Sciatic nerve (tissue), 2 donors: ENCODE results near the gene TMED7. TPM values are rescaled to one million over a fixed set of nuclear protein-coding genes. Genes with fewer than 3 reads are reported as not detected.

ENCODE experiments used
- ATAC-seq: fragments of 200-7000 bp; cut with Tn5 transposase; one replicate; pipeline ENCODE4 v1.9.1; 2020; ENCODE audit warnings: mild to moderate bottlenecking, moderate library complexity
- DNase-seq: peaks from one replicate; pipeline ENCODE4 v3.0.0-alpha.2; 2020; ENCODE audit warnings: low spot score
- intact Hi-C: fragments of 100-400 bp; cut with DNase I; formaldehyde crosslinking; loops from one replicate; pipeline ENCODE4 v1.14.2; 2022
- total RNA-seq: library from RNA; stranded (reverse); fragmentation: NEBNext Ultra II Directional; extraction: Animal tissue kit (Norgen Biotek cat#: 25700); gene quantifications from one replicate; pipeline ENCODE4 v1.2.1, GENCODE V29; 2021
- donor health status: DM: no; HTN: no; CAD: no.
- donor health status: DM: no; HTN: no; CAD: no.

The TMED7 gene
- total RNA-seq, 1 donor from 2014 or later = 72.5 TPM

GRCh38 chr5:115634343-115635132, 8.7 kb upstream of the TMED7 start:
- peak; percentile 98 for ATAC-seq
- intact Hi-C loops = loop anchor here (5.0 kb wide), 1 partner anchor 203 kb away; no protein-coding TSS in a partner anchor
- peak; percentile 97 for DNase-seq

GRCh38 chr5:115629903-115630302, 4.1 kb upstream of the TMED7 start:
- DNase-seq = no peak
- intact Hi-C loops = loop anchor here (5.0 kb wide), 1 partner anchor 207 kb away; no protein-coding TSS in a partner anchor
- ATAC-seq = no peak

DNA sequence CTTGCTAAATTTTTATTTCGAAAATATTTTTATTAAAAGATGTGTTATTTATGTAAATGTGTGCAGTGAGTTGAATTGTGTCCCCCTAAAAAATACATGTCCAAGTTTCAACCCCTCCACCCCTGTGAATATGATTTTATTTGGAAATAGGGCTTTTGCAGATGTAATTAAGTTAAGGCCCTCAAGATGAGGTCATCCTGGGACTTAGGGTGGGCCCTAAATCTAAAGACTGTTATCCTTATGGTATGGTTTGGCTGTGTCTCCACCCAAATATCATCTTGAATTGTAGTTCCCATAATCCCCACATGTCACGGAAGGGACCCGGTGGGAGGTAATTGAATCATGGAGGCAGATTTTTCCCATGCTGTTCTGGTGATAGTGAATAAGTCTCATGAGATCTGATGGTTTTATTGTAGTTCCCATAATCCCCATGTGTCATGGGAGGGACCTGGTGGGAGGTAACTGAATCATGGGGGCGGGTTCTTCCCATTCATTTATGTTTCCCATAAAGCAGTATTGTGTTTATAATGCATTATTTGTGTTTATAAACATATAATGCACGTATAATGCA, 1.5 kb upstream of the TMED7 start:
- DNase-seq (no peak), ATAC-seq (no peak)
- intact Hi-C loops = no loop called here

DNA sequence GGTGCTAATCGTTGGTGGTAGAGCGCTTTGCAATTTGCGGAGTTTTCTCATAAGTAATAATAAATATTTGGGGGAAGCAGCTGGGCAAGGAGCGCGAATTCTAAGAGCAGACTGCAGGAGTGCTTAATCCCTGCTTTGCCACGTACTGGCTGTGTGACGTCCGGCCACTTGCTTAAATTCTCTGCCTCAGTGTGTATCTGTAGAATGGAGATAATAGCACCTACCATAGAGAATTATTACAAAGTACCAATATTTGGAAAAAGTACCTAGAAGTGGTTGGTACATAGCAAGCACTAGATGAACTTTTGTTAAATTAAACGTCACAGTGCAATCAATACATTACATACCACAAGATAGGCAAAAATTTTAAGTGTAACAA, 598 bp upstream of the TMED7 start:
- ATAC-seq (peak; percentile 52), DNase-seq (no peak)
- intact Hi-C loops = no loop called here

GRCh38 chr5:115624994-115625393, 842 bp downstream of the TMED7 start:
- intact Hi-C loops = no loop called here
- no peak for ATAC-seq

DNA sequence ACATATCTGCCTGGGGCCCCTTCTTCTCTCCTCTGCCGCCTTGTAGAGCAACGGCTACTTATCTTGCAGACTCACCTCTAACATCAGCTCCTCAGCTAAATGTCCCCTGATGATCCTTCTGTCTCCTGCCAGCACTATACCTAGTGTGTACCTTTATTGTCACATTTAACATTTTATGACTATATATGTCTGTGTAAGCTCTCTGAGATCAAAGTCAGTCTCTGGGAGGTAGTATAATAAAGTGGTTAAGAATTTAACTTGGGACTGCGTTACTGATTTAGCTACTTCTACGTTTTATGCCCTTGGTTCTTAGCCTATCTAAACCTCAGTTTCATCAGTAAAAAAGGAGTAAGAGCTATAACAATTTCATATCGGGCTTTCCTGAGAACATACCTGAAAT, 2.2 kb downstream of the TMED7 start:
- intact Hi-C loops = no loop called here
- DNase-seq (no peak), ATAC-seq (no peak)

More at GRCh38 chr5:115624994-115625393, 842 bp downstream of the TMED7 start:
- DNase-seq = no peak

DNA sequence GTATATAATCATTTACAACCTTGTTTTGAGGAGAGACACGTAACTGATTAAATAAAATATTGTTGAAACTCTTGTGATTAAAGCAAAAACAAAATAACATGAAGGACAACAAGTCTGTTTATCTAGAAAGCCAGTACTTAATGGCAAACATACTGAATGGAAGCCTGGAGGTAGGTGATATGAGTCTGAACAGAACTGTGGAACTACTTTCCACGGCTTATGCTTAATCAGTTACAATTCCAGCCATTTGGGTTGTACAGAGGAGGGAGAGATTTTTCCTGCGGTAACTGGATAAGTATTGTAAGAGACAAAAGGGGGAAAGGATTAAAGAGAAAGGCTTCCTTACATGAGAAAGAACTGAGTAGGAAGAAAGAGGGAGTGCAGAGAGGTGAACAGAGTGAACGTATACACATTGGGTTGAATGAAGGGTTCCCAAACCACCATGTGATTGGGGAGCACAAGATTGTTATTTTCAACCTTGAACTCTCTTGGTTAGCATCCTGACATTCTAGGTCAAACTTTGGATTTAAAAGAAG, 4.4 kb downstream of the TMED7 start:
- intact Hi-C loops = no loop called here
- no peak for ATAC-seq
- DNase-seq = no peak

GRCh38 chr5:115616892-115617291, 8.9 kb downstream of the TMED7 start:
- ATAC-seq (no peak), DNase-seq (no peak)
- intact Hi-C loops = no loop called here

- no peak for DNase-seq
- ATAC-seq = no peak
- intact Hi-C loops = no loop called here
Measured at GRCh38 chr5:115616472-115616871, 9.4 kb downstream of the TMED7 start.

DNA sequence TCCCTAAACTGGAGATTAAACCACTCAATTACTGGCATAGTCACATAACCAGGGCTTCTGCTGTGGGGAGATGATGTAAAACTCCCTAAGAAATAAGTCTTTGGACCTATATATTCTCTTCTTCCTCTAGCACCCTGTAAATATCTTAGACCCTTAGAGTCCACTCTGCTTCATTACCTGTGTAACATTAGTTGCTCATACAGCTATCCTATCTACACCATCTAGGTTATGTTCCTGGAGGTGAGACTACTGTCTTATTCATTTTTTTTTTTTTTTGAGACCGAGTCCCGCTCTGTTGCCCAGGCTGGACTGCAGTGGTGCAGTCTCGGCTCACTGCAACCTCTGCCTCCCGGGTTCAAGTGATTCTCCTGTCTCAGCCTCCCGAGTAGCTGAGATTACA, 14.0 kb downstream of the TMED7 start:
- ATAC-seq = no peak
- intact Hi-C loops = no loop called here
- DNase-seq = no peak

GRCh38 chr5:115607935-115608334, 17.9 kb downstream of the TMED7 start:
- DNase-seq (no peak), ATAC-seq (no peak)
- intact Hi-C loops = no loop called here

DNA sequence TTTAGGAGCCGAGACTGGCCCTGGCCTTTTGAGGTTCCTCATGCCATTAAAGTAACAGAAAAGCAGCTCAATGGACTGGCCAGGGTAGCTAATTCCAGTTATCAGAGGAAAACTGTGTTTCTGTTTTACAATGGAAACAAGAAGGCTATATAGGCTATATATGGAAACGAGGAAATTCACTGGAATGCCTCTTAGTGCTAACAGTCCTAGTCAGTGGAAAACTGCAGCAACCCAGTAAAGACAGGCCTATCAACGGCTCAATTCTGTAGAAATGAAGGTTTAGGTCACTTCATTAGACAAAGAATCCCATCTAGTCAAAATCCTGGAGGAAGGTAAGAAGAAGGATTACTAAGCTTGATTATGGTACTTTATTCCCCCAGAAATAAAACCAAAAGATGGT, 20.4 kb downstream of the TMED7 start:
- DNase-seq (no peak), ATAC-seq (no peak)
- intact Hi-C loops = no loop called here

DNA sequence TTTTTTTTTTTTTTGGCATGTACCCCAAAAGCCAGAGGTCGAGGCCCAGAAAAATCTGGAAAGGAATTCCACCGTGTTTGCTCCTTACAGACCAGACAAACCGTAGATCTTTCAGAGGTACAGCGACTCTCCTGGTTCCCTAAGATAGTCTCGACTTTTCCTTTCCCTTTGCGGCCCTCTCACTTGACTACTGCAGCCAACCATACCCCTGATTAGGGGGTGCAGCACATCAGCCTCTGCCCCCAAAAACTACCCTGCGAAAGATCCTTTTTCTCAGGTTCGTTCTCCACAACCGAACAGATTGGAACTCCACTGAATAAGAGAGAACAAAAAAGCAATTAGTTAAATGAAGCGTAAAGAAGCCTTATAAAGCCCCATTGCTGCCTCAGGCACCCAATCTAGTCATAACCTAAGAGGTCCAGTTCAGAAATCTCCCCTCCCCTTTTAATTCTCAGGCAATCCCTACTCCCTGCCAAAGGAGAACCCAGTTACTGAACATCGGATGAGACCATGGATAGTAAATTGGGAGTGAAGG, 23.2 kb downstream of the TMED7 start:
- intact Hi-C loops = no loop called here
- peak; percentile 49 for ATAC-seq
- DNase-seq = no peak

DNA sequence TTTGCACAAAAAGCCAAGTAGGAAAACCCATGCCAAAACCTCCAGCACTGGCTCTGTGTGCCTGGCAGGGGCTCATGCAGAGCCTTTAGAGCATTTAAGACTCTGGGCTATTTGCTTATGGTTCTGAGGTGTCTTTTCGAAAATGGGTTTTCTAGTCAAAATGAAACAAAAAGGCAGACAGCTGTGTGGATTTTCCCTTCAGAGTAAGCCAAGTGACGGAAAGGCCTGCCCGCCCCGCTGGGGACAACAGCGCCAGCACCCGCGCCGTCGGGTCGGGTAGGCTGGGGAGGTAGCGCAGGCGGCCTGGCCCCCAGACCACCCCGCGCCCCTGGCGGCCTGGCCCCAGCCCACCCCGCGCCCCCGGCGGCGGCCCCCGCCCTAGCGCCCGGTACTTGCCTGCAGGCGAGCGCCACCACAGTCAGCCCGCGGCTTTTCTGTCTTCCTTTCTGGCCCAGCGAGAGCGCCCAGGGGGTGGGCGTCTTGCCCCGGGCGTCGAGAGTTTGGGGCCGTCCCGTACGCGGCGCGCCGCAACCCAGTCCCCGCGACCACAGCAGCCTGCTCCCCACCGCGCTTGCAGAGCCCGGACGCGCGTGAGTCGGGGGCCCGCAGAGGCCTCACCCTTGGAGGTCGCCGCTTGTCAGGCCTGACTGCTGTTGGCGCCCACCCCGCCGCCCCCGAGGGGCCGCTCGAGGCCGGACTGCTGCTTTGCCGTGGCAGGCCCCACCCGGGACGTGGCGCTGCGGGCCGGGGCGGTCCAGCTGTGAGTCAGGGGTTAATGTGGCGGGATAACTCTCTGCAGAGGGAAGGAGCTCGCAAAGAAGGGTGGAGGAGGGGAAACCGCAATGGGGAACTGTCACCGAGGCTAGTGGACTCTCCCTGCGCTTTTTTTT, 23.9 kb downstream of the TMED7 start, which contains the start of gene TICAM2:
Gene TICAM2, minus strand, starts transcription at position 779 of the 890 bp plus-strand sequence. CDS start 21,223 bp downstream, outside the sequence.
- intact Hi-C loops = no loop called here
- DNase-seq (peak; percentile 80), ATAC-seq (peak; percentile 89)

- DNase-seq (no peak), ATAC-seq (no peak)
- intact Hi-C loops = no loop called here
Measured at GRCh38 chr5:115600766-115601165, 25.1 kb downstream of the TMED7 start.

DNA sequence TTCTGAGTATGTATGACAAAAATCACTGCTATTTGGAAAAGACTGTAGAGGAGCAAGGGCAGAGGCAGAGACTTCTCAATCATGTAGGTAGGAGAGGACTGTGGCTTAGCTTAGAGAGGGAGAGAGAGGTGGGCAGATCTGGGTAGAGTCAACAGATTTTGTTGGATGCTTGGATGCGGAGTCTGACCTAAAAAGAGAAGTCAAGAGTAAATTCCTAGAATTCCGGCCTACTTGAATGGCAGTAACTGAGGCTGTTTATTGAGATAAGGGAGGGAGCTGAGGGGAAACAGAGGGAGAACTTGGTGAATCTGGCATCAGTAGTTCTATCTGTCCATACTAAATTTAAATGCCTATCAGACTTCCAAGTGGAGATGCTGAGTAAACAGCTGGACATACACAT, 25.9 kb downstream of the TMED7 start:
- DNase-seq = no peak
- ATAC-seq = no peak
- intact Hi-C loops = no loop called here

DNA sequence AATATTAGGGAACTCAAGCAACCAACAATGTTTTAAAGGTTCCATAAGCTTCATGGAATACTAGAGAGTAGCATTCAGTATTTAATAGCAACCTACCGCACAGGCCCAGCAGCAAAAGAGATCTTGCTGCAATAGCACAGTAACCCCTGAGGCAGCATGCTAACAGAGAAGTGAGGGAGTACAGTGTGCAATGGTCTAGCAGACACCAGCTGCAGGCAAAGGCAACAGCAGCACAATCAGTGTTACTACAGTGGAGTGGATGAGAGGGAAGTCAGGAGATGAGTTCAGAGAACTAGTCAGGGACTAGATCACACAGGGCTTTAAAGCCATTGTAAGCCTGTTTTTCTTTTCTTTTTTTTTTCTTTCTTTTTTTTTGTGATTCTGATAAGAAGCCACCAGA, 26.3 kb downstream of the TMED7 start:
- intact Hi-C loops = no loop called here
- DNase-seq = no peak
- ATAC-seq = peak; percentile 72

DNA sequence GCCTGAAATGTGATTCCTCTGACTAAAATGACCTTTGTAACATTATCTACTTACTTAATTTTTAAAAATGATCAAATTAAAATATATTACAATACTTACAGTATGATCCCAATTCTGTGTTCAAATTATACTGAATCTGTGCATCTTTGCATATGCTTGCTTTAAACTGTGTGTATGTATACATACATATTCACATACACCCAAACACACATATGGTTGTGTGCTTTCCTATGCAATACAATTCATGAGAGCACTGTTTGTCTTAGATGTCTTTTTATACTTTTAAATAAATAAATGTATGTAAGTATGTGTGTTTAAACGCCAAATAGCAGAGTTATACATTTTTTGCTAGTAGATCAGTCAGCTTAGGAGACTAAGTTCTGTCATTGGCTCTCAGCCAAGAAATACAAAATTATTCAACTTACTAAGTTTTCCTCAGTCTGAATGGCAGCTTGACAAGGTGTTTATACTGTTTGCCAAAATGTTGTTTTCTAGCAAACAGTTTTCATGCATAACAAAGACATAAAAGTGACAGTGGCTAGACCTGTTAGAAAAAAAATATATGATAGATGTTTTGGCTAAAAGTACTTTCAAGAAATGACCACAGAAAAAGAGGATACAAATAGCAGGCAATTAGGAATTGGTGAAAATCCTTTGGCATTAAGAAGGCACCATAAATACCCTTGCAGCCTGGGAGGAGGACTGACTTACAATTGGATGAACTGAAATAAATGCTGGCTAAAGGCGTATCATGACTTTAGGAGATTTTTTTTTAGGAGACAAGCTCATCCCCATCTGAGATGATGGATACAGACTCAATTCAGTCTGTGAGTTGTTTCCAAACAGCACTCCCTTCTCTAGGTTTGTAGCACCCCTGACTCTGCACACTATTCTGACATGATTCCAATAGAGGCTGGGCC, 31.4 kb downstream of the TMED7 start:
- intact Hi-C loops = no loop called here
- ATAC-seq = no peak
- no peak for DNase-seq
